ENCODE results near the gene WDFY2. TPM values are rescaled to one million over a fixed set of nuclear protein-coding genes. Genes with fewer than 3 reads are reported as not detected.
"Not testable (repeated sequence)": the region's sequence is repeated elsewhere in the genome, so short reads cannot be mapped to it uniquely, and the experiment has no call there.

The WDFY2 gene
- total RNA-seq, 6 experiments from 2014 or later, result 11.4 to 15.7 (median 13.4) TPM

DNA sequence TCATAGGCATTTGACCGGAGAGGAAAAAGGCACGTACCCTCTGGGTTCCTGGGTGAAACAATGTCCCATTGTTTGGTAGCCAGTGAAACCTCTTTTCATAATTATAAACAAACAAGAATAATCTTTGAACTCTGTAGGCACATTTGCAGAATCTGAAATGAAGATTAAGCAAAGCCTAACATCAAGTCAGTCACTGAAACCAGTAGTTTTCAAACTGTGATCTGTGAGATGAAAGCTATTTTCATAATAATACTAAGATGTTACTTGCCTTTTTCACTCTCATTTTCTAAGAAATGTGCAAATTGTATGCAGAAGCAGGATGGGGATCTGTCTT is 105.4 kb downstream of the WDFY2 start:
- Mint-ChIP-seq H3K4me3 (no peak overlapping the region), H3K27ac (no peak overlapping the region), H3K9me3 (no peaks in the 10 kb centered on the region), H3K36me3 (ENCODE audit: low read depth) (peaks cover 16% of the 10 kb centered on the region; the same call in 1 of the 2 replicates), H3K27me3 (ENCODE audit: insufficient read depth) (peaks cover 3% of the 10 kb centered on the region), H3K4me1 (ENCODE audit: low read depth) (peaks cover 42% of the 10 kb centered on the region)
- DNase-seq, result no peak
- TF ChIP-seq, protein P1, sequence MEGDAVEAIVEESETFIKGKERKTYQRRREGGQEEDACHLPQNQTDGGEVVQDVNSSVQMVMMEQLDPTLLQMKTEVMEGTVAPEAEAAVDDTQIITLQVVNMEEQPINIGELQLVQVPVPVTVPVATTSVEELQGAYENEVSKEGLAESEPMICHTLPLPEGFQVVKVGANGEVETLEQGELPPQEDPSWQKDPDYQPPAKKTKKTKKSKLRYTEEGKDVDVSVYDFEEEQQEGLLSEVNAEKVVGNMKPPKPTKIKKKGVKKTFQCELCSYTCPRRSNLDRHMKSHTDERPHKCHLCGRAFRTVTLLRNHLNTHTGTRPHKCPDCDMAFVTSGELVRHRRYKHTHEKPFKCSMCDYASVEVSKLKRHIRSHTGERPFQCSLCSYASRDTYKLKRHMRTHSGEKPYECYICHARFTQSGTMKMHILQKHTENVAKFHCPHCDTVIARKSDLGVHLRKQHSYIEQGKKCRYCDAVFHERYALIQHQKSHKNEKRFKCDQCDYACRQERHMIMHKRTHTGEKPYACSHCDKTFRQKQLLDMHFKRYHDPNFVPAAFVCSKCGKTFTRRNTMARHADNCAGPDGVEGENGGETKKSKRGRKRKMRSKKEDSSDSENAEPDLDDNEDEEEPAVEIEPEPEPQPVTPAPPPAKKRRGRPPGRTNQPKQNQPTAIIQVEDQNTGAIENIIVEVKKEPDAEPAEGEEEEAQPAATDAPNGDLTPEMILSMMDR (IDR thresholded peaks at IDR 0.05), result no peak

DNA sequence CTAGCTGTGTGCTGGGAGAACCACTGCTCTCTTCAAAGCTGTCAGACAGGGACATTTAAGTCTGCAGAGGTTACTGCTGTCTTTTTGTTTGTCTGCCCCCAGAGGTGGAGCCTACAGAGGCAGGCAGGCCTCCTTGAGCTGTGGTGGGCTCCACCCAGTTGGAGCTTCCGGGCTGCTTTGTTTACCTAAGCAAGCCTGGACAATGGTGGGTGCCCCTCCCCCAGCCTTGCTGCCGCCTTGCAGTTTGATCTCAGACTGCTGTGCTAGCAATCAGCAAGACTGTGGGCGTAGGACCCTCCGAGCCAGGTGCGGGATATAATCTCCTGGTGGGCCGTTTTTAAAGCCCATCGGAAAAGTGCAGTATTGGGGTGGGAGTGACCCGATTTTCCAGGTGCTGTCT is 111.4 kb downstream of the WDFY2 start:
- not testable (repeated sequence) for H3K9me3 Mint-ChIP-seq; H3K4me3 Mint-ChIP-seq; DNase-seq; H3K27ac Mint-ChIP-seq; H3K27me3 Mint-ChIP-seq (ENCODE audit: insufficient read depth)
- Mint-ChIP-seq H3K36me3 (ENCODE audit: low read depth) (peaks cover 14% of the 10 kb centered on the region), H3K4me1 (ENCODE audit: low read depth) (peaks cover 11% of the 10 kb centered on the region)

DNA sequence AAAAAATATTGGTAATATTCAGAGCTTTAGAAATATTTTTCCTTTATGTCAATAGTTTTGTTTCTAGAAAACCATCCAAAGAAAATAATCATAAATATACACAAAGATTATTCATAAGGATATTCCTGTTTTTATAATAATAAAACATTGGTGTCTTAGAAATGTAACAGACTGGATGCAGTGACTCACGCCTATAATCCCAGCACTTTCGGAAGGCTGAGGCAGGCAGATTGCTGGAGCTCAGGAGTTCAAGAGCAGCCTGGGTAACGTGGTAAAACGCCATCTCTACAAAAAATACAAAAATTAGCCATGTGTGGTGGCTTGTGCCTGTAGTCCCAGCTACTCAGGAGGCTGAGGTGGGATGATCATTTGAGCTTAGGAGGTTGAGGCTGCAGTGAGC is 112.9 kb downstream of the WDFY2 start:
- H3K4me1 Mint-ChIP-seq (ENCODE audit: low read depth), result peaks cover 11% of the 10 kb centered on the region
- TF ChIP-seq, protein P1 (IDR thresholded peaks at IDR 0.05), result no peak
- peaks cover 14% of the 10 kb centered on the region for H3K36me3 Mint-ChIP-seq (ENCODE audit: low read depth)
- H3K27me3 Mint-ChIP-seq (ENCODE audit: insufficient read depth), result no peaks in the 10 kb centered on the region
- DNase-seq, result no peak
- no peak overlapping the region for H3K4me3 Mint-ChIP-seq
- H3K27ac Mint-ChIP-seq, result no peak overlapping the region
- no peaks in the 10 kb centered on the region for H3K9me3 Mint-ChIP-seq

DNA sequence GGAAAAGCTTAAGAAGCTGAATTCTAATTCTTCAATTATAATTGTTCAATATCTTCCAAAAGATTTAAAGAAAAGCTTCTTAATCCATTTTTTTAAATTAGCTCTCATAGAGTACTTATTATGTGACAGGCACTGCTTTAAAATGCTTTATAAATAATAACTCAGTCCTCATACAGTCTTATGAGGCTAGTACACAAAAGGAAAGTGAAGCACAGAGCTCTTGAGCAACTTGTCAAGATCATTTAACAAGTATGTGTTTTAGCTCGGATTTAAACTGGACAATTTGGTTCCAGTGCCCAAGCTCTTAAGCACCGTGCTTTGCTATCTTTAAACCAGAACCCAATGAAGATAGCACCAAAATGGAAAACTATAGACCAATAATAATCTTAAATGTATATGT is 113.6 kb downstream of the WDFY2 start:
- Mint-ChIP-seq H3K36me3 (ENCODE audit: low read depth) (peaks cover 14% of the 10 kb centered on the region), H3K27me3 (ENCODE audit: insufficient read depth) (no peaks in the 10 kb centered on the region), H3K4me1 (ENCODE audit: low read depth) (peaks cover 11% of the 10 kb centered on the region), H3K27ac (no peak overlapping the region), H3K9me3 (no peaks in the 10 kb centered on the region), H3K4me3 (no peak overlapping the region)
- TF ChIP-seq, protein P1 (IDR thresholded peaks at IDR 0.05), result no peak
- no peak for DNase-seq

DNA sequence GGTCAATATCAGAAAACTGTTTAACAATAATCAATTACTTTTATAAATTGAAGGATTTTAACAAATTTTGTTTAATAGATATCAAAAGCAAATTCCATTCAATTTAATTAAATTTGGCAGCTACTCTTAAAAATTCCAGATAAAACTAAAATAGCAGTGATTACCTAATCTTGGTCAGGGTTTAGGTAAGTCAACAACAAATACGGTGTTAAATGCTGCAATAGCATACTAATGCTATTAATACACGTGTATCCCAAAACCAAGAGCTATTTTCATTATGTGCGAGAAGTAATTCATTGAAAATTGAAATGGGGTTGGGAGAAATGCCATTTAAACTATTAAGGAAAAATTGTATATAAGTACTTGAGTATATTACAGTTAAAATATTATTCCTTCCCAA is 114.1 kb downstream of the WDFY2 start:
- Mint-ChIP-seq H3K27me3 (ENCODE audit: insufficient read depth) (no peaks in the 10 kb centered on the region), H3K9me3 (no peaks in the 10 kb centered on the region), H3K4me3 (no peak overlapping the region), H3K36me3 (ENCODE audit: low read depth) (peaks cover 14% of the 10 kb centered on the region), H3K27ac (no peak overlapping the region), H3K4me1 (ENCODE audit: low read depth) (peaks cover 11% of the 10 kb centered on the region)
- TF ChIP-seq, protein P1 (IDR thresholded peaks at IDR 0.05), result no peak
- no peak for DNase-seq

DNA sequence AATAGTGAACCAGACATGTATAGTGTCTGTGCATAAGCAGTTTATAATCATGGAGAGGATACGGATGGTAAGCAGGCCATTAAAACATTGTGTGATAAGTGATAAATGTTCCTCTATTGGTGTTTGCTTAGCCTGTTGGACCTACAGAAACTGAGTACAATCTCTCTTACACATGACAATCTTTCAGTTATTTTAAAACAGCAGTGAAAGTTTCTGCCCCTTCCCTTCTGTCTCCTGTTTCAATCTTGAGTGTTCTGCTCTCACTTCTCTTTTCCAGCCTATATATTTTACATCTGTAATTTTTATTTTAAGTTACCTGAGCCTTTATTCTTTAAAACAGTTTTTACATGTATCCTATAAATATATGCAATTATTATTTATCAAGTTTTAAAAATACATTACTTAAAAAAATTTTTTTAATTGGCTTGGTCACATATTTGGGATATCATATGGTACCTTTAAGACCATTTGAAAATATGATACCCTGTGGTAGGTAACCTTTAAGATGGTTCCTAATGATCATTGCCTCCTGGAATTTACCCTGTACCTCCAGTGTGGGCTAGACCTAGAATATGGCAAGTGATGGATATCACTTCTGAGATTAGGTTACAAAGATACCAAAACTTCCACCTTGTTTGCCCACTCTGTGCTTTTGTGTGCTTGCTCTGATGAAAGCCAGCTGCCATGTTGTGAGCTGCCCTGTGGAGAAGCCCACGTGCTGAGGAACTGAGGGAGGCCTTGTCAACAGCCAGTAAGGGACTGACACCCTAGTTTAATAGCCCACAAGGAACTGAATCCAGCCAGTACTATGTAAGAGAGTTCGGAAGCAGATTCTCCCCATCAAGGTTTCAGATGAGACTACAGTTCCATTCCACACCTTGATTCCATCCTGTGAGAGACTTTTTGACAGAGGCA is 120.4 kb downstream of the WDFY2 start:
- no peaks in the 10 kb centered on the region for H3K4me1 Mint-ChIP-seq (ENCODE audit: low read depth)
- no peaks in the 10 kb centered on the region for H3K9me3 Mint-ChIP-seq
- DNase-seq, result no peak
- H3K27me3 Mint-ChIP-seq (ENCODE audit: insufficient read depth), result no peaks in the 10 kb centered on the region
- peaks cover 46% of the 10 kb centered on the region for H3K36me3 Mint-ChIP-seq (ENCODE audit: low read depth)
- no peak overlapping the region for H3K4me3 Mint-ChIP-seq
- TF ChIP-seq, protein P1 (IDR thresholded peaks at IDR 0.05), result no peak
- no peak overlapping the region for H3K27ac Mint-ChIP-seq
